GM18858 (cell line): ENCODE measurements around the gene CALY.
"Not testable (repeated sequence)": the region's sequence is repeated elsewhere in the genome, so short reads cannot be mapped to it uniquely, and the experiment has no call there.

Experiments used
- ATAC-seq: cut with Tn5 transposase; IDR thresholded peaks from one replicate; pipeline ENCODE4 v1.9.1; 2021; ENCODE audit not compliant: unreplicated experiment

Gene CALY

GRCh38 chr10:133332936-133333699 lies 3.6 kb downstream of the CALY start:
- no peak for ATAC-seq

GRCh38 chr10:133329491-133330202 lies 7.0 kb downstream of the CALY start:
- peak; percentile 83 for ATAC-seq

- no peak for ATAC-seq
These were observed 8.0 kb downstream of the CALY start for GRCh38 chr10:133328358-133329343.

- ATAC-seq, result no peak
These were observed 8.9 kb downstream of the CALY start for GRCh38 chr10:133327651-133328357.

GRCh38 chr10:133326745-133327650 lies 9.7 kb downstream of the CALY start:
- ATAC-seq, result no peak

- ATAC-seq, result no peak
These were observed 10.5 kb downstream of the CALY start for GRCh38 chr10:133326223-133326551.

- no peak for ATAC-seq
These were observed 11.1 kb downstream of the CALY start for GRCh38 chr10:133325440-133326222.

GRCh38 chr10:133324857-133325260 lies 11.8 kb downstream of the CALY start:
- no peak for ATAC-seq

- no peak for ATAC-seq
These were observed 12.4 kb downstream of the CALY start for GRCh38 chr10:133324198-133324792.

- not testable (repeated sequence) for ATAC-seq
These were observed 14.5 kb downstream of the CALY start for GRCh38 chr10:133322064-133322709.

- not testable (repeated sequence) for ATAC-seq
These were observed 15.8 kb downstream of the CALY start for GRCh38 chr10:133320852-133321422.

- peak; percentile 53 for ATAC-seq
These were observed 18.1 kb downstream of the CALY start for GRCh38 chr10:133318494-133319127.

GRCh38 chr10:133316732-133317131 lies 20.0 kb downstream of the CALY start:
- ATAC-seq, result no peak

GRCh38 chr10:133316266-133316665 lies 20.4 kb downstream of the CALY start:
- no peak for ATAC-seq

GRCh38 chr10:133315847-133316246 lies 20.8 kb downstream of the CALY start:
- ATAC-seq, result no peak

GRCh38 chr10:133314911-133315310 lies 21.8 kb downstream of the CALY start:
- no peak for ATAC-seq

GRCh38 chr10:133313192-133313591 lies 23.5 kb downstream of the CALY start:
- ATAC-seq, result no peak
